HCT116 (cell line): ENCODE results near the gene GLYR1. TPM values are rescaled to one million over a fixed set of nuclear protein-coding genes. Genes with fewer than 3 reads are reported as not detected.

Experiments used
- ATAC-seq: fragments of 200-7000 bp; cut with Tn5 transposase; 2 replicates; pipeline ENCODE4 v1.9.1; 2020; ENCODE audit warnings: mild to moderate bottlenecking, moderate library complexity
- BruUV-seq: library from RNA; stranded (reverse); fragments of 400-500 nt; replicated peaks from 2 replicates; lab custom pipeline; 2021; lab: Mats Ljungman, UMichigan
- CTCF ChIA-PET: fragments of 300-600 bp; sonication (Branson Sonifier 250); formaldehyde crosslinking; loops from one replicate; lab custom pipeline; 2021; ENCODE audit warnings: antibody characterized with exemption; lab: Charles Lee
- POLR2A ChIA-PET: fragments of 300-600, 350-600 bp; sonication (Branson Sonifier 250); formaldehyde crosslinking; loops from one replicate; lab custom pipeline; 2021; ENCODE audit warnings: antibody characterized with exemption; lab: Charles Lee
- RAD21 ChIA-PET, 2 experiments: fragments of 300-600 bp; sonication (Branson Sonifier 250); formaldehyde crosslinking; loops; one replicate each; lab custom pipeline; 2023; ENCODE audit warnings: low total read pairs in 2 of 2; ENCODE audit not compliant: uncharacterized antibody in 2 of 2, unreplicated experiment in 2 of 2, low non-redundant PET in 1 of 2; lab: Charles Lee
- DNase-seq: peaks from one replicate; pipeline ENCODE4 v3.0.0-alpha.2; 2010; ENCODE audit warnings: low read depth, low spot score
- H2AFZ ChIP-seq: fragments of 200-600 bp; shearing (Covaris generic), sonication (generic); 2 replicates; pipeline ENCODE4 v1.6.1; 2017; ENCODE audit warnings: low read depth, mixed run types, mixed read lengths, antibody characterized with exemption, low read length; ENCODE audit not compliant: poor library complexity, severe bottlenecking
- H3K27ac ChIP-seq: 2 replicates; pipeline ENCODE4 v1.5.1; 2012; ENCODE audit warnings: low read depth, low read length
- H3K27me3 ChIP-seq: fragments of 200-600 bp; sonication (generic); 2 replicates; pipeline ENCODE4 v1.6.1; 2016; ENCODE audit warnings: mixed run types, low read length, mixed read lengths; ENCODE audit not compliant: insufficient read depth
- H3K36me3 ChIP-seq, 2 experiments: fragments of 200-500 bp in 1 of 2; fragments of 200-600 bp in 1 of 2; sonication (Bioruptor generic) in 1 of 2; sonication (generic) in 1 of 2; 2 replicates each; pipeline versions ENCODE4 v1.5.1 to v1.6.1; 2014 to 2016; ENCODE audit warnings: low read length in 2 of 2, inconsistent platforms in 1 of 2, mixed read lengths in 1 of 2, mixed run types in 1 of 2; ENCODE audit not compliant: insufficient read depth in 2 of 2, control insufficient read depth in 1 of 2
- H3K4me1 ChIP-seq, 2 experiments: fragments of 200-600 bp in 1 of 2; sonication (generic) in 1 of 2; 2 replicates each; pipeline versions ENCODE4 v1.5.1 to v1.6.1; 2012 to 2017; ENCODE audit warnings: low read length in 2 of 2, inconsistent platforms in 1 of 2, mild to moderate bottlenecking in 1 of 2, mixed read lengths in 1 of 2, mixed run types in 1 of 2, moderate library complexity in 1 of 2; ENCODE audit not compliant: insufficient read depth in 2 of 2, control insufficient read depth in 1 of 2
- H3K4me2 ChIP-seq: fragments of 200-600 bp; sonication (generic); 2 replicates; pipeline ENCODE4 v1.6.1; 2017; ENCODE audit warnings: mixed run types, low read length, mixed read lengths
- H3K4me3 ChIP-seq, 2 experiments: fragments of 200-600 bp in 1 of 2; sonication (generic) in 1 of 2; replicated peaks in 1 of 2; 2 replicates each; pipeline ENCODE4 v1.5.1; 2011 to 2016; ENCODE audit warnings: low read length in 2 of 2, control low read depth in 1 of 2, low read depth in 1 of 2, mild to moderate bottlenecking in 1 of 2, mixed read lengths in 1 of 2, mixed run types in 1 of 2
- H3K79me2 ChIP-seq: fragments of 200-600 bp; sonication (generic); 2 replicates; pipeline ENCODE4 v1.6.1; 2017; ENCODE audit warnings: mild to moderate bottlenecking, mixed run types, low read length, moderate library complexity, mixed read lengths; ENCODE audit not compliant: insufficient read depth
- H3K9ac ChIP-seq: fragments of 200-600 bp; sonication (generic); 2 replicates; pipeline ENCODE4 v1.6.1; 2016; ENCODE audit warnings: low read length, mixed read lengths
- H3K9me2 ChIP-seq: fragments of 200-600 bp; sonication (generic), shearing (Covaris generic); 2 replicates; pipeline ENCODE4 v1.6.1; 2017; ENCODE audit warnings: mixed run types, mild to moderate bottlenecking, moderate library complexity; ENCODE audit not compliant: insufficient read depth
- H3K9me3 ChIP-seq, 2 experiments: fragments of 200-500 bp in 1 of 2; fragments of 200-600 bp in 1 of 2; sonication (Bioruptor generic) in 1 of 2; sonication (generic) in 1 of 2; 2 replicates each; pipeline ENCODE4 v1.6.1; 2014 to 2017; ENCODE audit warnings: low read length in 2 of 2, mixed read lengths in 2 of 2, inconsistent platforms in 1 of 2, low read depth in 1 of 2, mild to moderate bottlenecking in 1 of 2, mixed run types in 1 of 2, moderate library complexity in 1 of 2; ENCODE audit not compliant: control insufficient read depth in 1 of 2, insufficient read depth in 1 of 2
- H4K20me1 ChIP-seq: fragments of 200-600 bp; sonication (generic), shearing (Covaris generic); 2 replicates; pipeline ENCODE4 v1.6.1; 2017; ENCODE audit warnings: mixed run types, mild to moderate bottlenecking, moderate library complexity; ENCODE audit not compliant: insufficient read depth
- CEBPB ChIP-seq: IDR thresholded peaks from 2 replicates; pipeline ENCODE4 v1.6.1; 2012; ENCODE audit warnings: low read depth
- ELF1 ChIP-seq: IDR thresholded peaks from 2 replicates; pipeline ENCODE4 v1.6.1; 2012; ENCODE audit warnings: low read depth, borderline replicate concordance
- EZH2 ChIP-seq: fragments of 200-600 bp; sonication (generic); IDR thresholded peaks from 2 replicates; pipeline ENCODE4 v1.6.1; 2017; ENCODE audit warnings: antibody characterized with exemption, mixed run types
- EZH2phosphoT487 ChIP-seq: fragments of 200-600 bp; IDR thresholded peaks from 2 replicates; pipeline ENCODE4 v1.6.1; 2018; ENCODE audit warnings: antibody characterized with exemption, borderline replicate concordance
- FOSL1 ChIP-seq: IDR thresholded peaks from 2 replicates; pipeline ENCODE4 v1.6.1; 2012; ENCODE audit warnings: low read depth
- JUND ChIP-seq: IDR thresholded peaks from 2 replicates; pipeline ENCODE4 v1.6.1; 2012
- POLR2A ChIP-seq: IDR thresholded peaks from 2 replicates; pipeline ENCODE4 v1.7.0; 2011; ENCODE audit warnings: borderline replicate concordance; ENCODE audit not compliant: insufficient read depth, insufficient read length; ENCODE audit errors: extremely low read depth
- SIN3A ChIP-seq: IDR thresholded peaks from 2 replicates; pipeline ENCODE4 v1.6.1; 2012; ENCODE audit warnings: low read depth
- SP1 ChIP-seq: IDR thresholded peaks from 2 replicates; pipeline ENCODE4 v1.6.1; 2012; ENCODE audit warnings: low read depth
- SRF ChIP-seq: IDR thresholded peaks from 2 replicates; pipeline ENCODE4 v1.6.1; 2012; ENCODE audit warnings: low read depth
- YY1 ChIP-seq: IDR thresholded peaks from 2 replicates; pipeline ENCODE4 v1.6.1; 2011; ENCODE audit warnings: low read length, low read depth, moderate library complexity, mild to moderate bottlenecking; ENCODE audit not compliant: insufficient replicate concordance; ENCODE audit errors: extremely low read depth
- ZFX ChIP-seq: fragments of 450-650 bp; IDR thresholded peaks from 2 replicates; pipeline ENCODE4 v1.6.1; 2017
- ZNF274 ChIP-seq: fragments of 200-500 bp; sonication (Bioruptor generic); IDR thresholded peaks from 2 replicates; pipeline ENCODE4 v1.6.1; 2014; ENCODE audit warnings: mild to moderate bottlenecking, low read depth, low read length, inconsistent platforms
- intact Hi-C: fragments of 100-400 bp; cut with micrococcal nuclease; formaldehyde crosslinking; loops from 2 replicates; pipeline ENCODE4 v1.10.0; 2022
- total RNA-seq: library from RNA; stranded (reverse); gene quantifications from one replicate; pipeline ENCODE4 v1.2.1, GENCODE V29; 2021; ENCODE audit not compliant: unreplicated experiment
- TF ChIP-seq, protein P1 (sequence below): IDR thresholded peaks from 2 replicates; pipeline ENCODE4 v1.6.1; 2012
- TF ChIP-seq, protein P2 (sequence below), 3 experiments: fragments of 200-600 bp in 1 of 3; sonication (generic) in 1 of 3; IDR thresholded peaks in 2 of 3; conservative IDR thresholded peaks in 1 of 3; 2 replicates each; pipeline ENCODE4 v1.5.1; 2012 to 2017; ENCODE audit warnings: low read depth in 2 of 3, low read length in 2 of 3, antibody characterized with exemption in 1 of 3, borderline replicate concordance in 1 of 3, control low read depth in 1 of 3, mild to moderate bottlenecking in 1 of 3, mixed read lengths in 1 of 3, mixed run types in 1 of 3, moderate library complexity in 1 of 3; ENCODE audit not compliant: insufficient read depth in 1 of 3

The GLYR1 gene
- total RNA-seq, 1 experiment from 2014 or later, result 50.0 TPM

DNA sequence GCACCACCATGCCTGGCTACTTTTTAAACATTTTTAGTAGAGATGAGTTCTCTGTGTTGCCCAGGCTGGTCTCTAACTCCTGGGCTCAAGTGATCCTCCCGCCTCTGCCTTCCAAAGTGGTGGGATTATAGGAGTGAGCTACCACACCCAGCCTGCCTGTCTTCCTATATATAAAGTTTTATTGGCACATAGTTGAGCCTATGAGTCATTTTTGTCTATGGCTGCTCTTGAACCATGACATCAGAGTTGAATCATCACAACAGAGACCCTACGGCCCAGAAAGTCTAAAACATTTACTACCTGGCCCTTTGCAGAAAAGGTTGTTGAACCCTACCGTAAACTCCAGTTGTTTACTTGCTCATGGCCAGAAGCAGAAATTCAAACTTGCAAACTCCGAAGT is 66.9 kb downstream of the GLYR1 start:
- H3K9me3 ChIP-seq, result no peaks in the 10 kb centered on the region
- no peak for DNase-seq
- RAD21 ChIA-PET, result no interaction called here
- no peaks in the 10 kb centered on the region for H4K20me1 ChIP-seq
- H3K27ac ChIP-seq, result no peak overlapping the region
- no peak for TF ChIP-seq EZH2phosphoT487
- TF ChIP-seq JUND, result peak; percentile 56; the same call in 1 of the 2 replicates
- TF ChIP-seq POLR2A, result no peak
- no peak for TF ChIP-seq SP1
- TF ChIP-seq YY1, result peak; percentile 11
- no peak for TF ChIP-seq ZNF274
- TF ChIP-seq ZFX, result no peak
- TF ChIP-seq FOSL1, result peak; percentile 71
- no peak for TF ChIP-seq ELF1
- no peak for TF ChIP-seq EZH2
- TF ChIP-seq, protein P1, sequence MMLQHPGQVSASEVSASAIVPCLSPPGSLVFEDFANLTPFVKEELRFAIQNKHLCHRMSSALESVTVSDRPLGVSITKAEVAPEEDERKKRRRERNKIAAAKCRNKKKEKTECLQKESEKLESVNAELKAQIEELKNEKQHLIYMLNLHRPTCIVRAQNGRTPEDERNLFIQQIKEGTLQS, result no peak; the same call in 1 of the 2 replicates
- TF ChIP-seq, protein P2, sequence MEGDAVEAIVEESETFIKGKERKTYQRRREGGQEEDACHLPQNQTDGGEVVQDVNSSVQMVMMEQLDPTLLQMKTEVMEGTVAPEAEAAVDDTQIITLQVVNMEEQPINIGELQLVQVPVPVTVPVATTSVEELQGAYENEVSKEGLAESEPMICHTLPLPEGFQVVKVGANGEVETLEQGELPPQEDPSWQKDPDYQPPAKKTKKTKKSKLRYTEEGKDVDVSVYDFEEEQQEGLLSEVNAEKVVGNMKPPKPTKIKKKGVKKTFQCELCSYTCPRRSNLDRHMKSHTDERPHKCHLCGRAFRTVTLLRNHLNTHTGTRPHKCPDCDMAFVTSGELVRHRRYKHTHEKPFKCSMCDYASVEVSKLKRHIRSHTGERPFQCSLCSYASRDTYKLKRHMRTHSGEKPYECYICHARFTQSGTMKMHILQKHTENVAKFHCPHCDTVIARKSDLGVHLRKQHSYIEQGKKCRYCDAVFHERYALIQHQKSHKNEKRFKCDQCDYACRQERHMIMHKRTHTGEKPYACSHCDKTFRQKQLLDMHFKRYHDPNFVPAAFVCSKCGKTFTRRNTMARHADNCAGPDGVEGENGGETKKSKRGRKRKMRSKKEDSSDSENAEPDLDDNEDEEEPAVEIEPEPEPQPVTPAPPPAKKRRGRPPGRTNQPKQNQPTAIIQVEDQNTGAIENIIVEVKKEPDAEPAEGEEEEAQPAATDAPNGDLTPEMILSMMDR (IDR thresholded peaks at IDR 0.05 in 2 of 3, conservative IDR thresholded peaks at IDR 0.05 in 1 of 3; ENCODE audit: borderline replicate concordance in 1 of 3, insufficient read depth in 1 of 3, low read depth in 2 of 3, low read length in 2 of 3), result no peak
- TF ChIP-seq SRF, result no peak
- no peak for TF ChIP-seq CEBPB
- TF ChIP-seq SIN3A, result no peak
- H3K4me1 ChIP-seq, result peaks cover 3 to 12% of the 10 kb centered on the region in 2 experiments; a peak in 3 of 4 replicates
- no peaks in the 10 kb centered on the region for H3K36me3 ChIP-seq
- CTCF ChIA-PET, result no interaction called here
- peak overlapping the region; percentile 94 for H2AFZ ChIP-seq
- H3K4me2 ChIP-seq, result peak overlapping the region; percentile 43
- no peaks in the 10 kb centered on the region for H3K27me3 ChIP-seq
- no peak overlapping the region for H3K4me3 ChIP-seq
- no peaks in the 10 kb centered on the region for H3K9me2 ChIP-seq
- peak; percentile 36 for ATAC-seq
- POLR2A ChIA-PET, result no interaction called here
- no peaks in the 10 kb centered on the region for H3K79me2 ChIP-seq
- intact Hi-C loops, result no loop called here
- H3K9ac ChIP-seq, result no peak overlapping the region
- no TSS peak for BruUV-seq
